ENCODE measurements around the gene MAST4.

MAST4 gene

DNA sequence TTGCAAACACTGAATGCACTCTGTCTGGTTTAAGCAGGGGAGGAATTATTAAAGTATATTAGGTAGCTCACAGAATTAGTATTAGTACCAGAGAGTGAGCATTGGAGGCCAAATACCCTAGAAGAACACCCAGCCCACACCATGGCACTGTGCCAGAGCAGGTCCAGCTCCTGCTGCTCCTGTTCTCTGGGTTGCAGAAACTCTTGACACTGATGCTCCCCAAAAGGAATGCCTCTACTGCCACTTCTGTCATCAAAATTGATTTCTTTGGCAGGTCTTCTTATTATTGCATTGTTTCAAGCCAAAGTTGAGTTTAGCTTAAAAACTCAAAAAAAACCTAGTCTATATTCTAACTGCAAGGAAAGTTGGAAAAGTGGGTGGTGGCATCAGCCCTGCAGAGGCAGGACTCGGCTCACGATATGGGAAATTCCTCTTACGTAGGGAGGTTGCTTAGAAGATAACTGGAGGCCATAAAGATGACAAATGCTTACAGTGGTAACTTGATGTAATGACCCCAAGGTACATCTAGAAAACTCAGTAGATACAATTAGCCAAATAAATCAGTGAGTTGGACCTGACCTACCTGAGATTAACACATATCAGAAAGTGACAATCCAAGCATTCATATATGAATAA, 477.0 kb downstream of the MAST4 start:
- H3K36me3 ChIP-seq (ENCODE audit: insufficient read depth, low read length), result no peaks in the 10 kb centered on the region
- no peak overlapping the region for H3K4me3 ChIP-seq (ENCODE audit: low read length)
- H3K27me3 ChIP-seq (ENCODE audit: control insufficient read depth, insufficient read depth, low read length), result no peaks in the 10 kb centered on the region
- H3K4me1 ChIP-seq (ENCODE audit: control insufficient read depth, insufficient read depth, low read length), result no peaks in the 10 kb centered on the region
- no peak overlapping the region for H3K4me2 ChIP-seq (ENCODE audit: low read length)
- no peaks in the 10 kb centered on the region for H3K9me3 ChIP-seq (replicated peaks; ENCODE audit: low read length)
- H3K9ac ChIP-seq (ENCODE audit: low read depth, low read length), result no peak overlapping the region

DNA sequence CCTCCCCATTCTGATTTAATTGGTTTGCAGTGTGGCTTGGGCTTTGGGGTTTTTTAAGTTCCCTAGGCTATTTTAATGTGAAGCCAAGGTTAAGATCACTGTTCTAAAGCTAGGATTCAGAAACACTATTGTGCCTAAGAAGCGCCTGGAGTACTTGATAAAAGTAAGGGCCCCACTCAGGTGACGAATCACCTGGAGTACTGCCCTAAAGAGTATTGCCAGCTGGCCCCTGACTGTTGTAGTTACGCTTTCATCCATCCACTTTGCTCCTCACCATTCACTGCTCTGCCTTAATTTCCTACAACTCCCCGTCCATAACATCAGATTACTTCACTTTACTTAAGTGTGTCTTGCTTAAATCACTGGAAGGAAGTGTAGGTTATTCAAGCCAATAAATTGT, 481.1 kb downstream of the MAST4 start:
- H3K4me3 ChIP-seq (ENCODE audit: low read length), result no peak overlapping the region
- H3K9me3 ChIP-seq (replicated peaks; ENCODE audit: low read length), result no peaks in the 10 kb centered on the region
- H3K4me2 ChIP-seq (ENCODE audit: low read length), result no peak overlapping the region
- H3K4me1 ChIP-seq (ENCODE audit: control insufficient read depth, insufficient read depth, low read length), result no peaks in the 10 kb centered on the region
- no peaks in the 10 kb centered on the region for H3K27me3 ChIP-seq (ENCODE audit: control insufficient read depth, insufficient read depth, low read length)
- no peaks in the 10 kb centered on the region for H3K36me3 ChIP-seq (ENCODE audit: insufficient read depth, low read length)
- no peak overlapping the region for H3K9ac ChIP-seq (ENCODE audit: low read depth, low read length)

DNA sequence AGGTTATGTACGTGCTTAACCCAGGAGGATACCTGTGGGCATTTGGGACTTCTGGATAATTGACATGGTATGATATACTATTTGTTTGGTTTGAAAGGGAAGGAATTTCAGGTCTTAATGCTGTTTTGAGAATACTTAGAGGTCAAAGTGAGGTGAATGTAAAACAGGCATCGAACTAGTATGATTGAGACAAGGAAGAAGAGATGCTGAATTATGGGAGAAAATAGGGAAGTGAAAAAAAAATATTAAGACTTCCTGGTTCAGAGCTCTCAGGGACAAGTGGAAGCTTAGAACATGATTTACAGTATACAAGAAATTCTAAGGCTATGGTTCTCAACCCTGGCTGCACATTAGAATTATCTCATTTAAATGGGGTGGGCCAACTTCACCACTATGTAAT, 485.1 kb downstream of the MAST4 start:
- Histone ChIP-seq H3K4me1 (ENCODE audit: control insufficient read depth, insufficient read depth, low read length) (no peaks in the 10 kb centered on the region), H3K9me3 (replicated peaks; ENCODE audit: low read length) (no peaks in the 10 kb centered on the region), H3K36me3 (ENCODE audit: insufficient read depth, low read length) (no peaks in the 10 kb centered on the region), H3K4me2 (ENCODE audit: low read length) (no peak overlapping the region), H3K27me3 (ENCODE audit: control insufficient read depth, insufficient read depth, low read length) (no peaks in the 10 kb centered on the region), H3K4me3 (ENCODE audit: low read length) (no peak overlapping the region), H3K9ac (ENCODE audit: low read depth, low read length) (no peak overlapping the region)

DNA sequence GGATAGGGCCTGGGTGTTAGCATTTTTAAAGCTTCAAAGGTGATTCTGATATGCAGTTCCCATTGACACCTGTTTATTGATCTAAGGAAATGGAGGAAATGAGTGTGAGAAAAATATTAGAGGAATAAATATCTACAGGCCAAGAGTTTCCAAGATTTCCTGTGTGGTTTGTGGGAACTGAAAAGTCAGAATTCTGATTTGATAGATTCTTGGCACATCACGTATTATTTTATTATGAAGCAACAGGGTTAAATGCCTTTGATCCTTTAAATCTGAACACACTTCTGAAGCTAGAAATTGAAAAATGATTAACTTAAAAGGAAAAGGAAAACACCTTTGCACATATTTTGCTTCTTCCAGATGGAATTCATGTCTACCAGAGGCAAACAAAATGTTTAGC, 486.7 kb downstream of the MAST4 start:
- Histone ChIP-seq H3K9me3 (replicated peaks; ENCODE audit: low read length) (no peaks in the 10 kb centered on the region), H3K27me3 (ENCODE audit: control insufficient read depth, insufficient read depth, low read length) (no peaks in the 10 kb centered on the region), H3K4me1 (ENCODE audit: control insufficient read depth, insufficient read depth, low read length) (no peaks in the 10 kb centered on the region), H3K36me3 (ENCODE audit: insufficient read depth, low read length) (no peaks in the 10 kb centered on the region), H3K4me2 (ENCODE audit: low read length) (no peak overlapping the region), H3K4me3 (ENCODE audit: low read length) (no peak overlapping the region), H3K9ac (ENCODE audit: low read depth, low read length) (no peak overlapping the region)

DNA sequence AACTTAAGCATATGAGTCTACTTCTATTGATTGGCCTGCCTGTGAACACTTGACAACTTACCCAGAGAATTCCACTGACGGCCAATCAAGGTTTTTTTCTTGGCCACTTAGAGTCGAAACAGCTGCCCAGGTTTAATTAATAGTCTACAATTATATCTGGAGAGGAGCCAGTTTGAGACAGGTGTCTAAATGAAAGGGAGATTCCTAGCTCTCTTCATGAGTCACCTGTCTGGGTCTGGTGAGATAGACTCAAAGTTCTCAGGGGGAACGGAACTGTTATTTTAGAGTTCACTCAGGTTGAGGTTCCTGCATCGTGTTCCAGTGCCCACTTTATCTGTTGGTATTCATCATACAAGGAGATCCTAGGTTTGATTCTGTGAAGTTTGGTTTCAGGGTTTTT, 489.4 kb downstream of the MAST4 start:
- Histone ChIP-seq H3K36me3 (ENCODE audit: insufficient read depth, low read length) (no peaks in the 10 kb centered on the region), H3K27me3 (ENCODE audit: control insufficient read depth, insufficient read depth, low read length) (no peaks in the 10 kb centered on the region), H3K9me3 (replicated peaks; ENCODE audit: low read length) (no peaks in the 10 kb centered on the region)

DNA sequence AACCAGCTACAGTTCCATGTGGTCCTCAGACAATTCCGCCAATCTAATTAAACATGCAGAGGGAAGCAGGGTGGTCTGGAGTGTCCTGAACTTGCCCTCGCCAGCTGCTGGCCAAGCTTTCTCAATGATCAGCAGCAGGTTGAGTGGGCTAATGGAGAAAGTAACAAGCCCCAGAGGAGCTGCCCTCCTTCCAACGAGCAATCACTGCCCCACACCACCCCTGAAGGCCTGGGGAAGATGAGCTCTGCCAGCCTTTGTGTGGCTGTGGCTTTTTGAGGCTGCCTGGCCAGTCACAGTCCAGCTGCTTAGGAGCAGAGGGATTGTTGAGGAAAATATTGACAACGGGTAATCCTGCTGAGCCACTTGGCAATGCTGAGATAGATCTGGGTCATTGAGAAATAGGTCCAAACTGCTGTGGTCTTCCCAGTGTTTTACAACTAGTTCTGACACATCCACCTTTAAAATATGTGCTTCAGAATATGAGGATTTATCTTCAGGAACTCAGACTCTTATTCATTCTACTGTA, 493.1 kb downstream of the MAST4 start:
- Histone ChIP-seq H3K36me3 (ENCODE audit: insufficient read depth, low read length) (no peaks in the 10 kb centered on the region), H3K9ac (ENCODE audit: low read depth, low read length) (no peak overlapping the region), H3K27me3 (ENCODE audit: control insufficient read depth, insufficient read depth, low read length) (no peaks in the 10 kb centered on the region), H3K9me3 (replicated peaks; ENCODE audit: low read length) (no peaks in the 10 kb centered on the region), H3K4me2 (ENCODE audit: low read length) (no peak overlapping the region), H3K4me3 (ENCODE audit: low read length) (no peak overlapping the region), H3K4me1 (ENCODE audit: control insufficient read depth, insufficient read depth, low read length) (peaks cover 22% of the 10 kb centered on the region)

More for the DNA sequence above, 489.4 kb downstream of the MAST4 start:
- H3K4me3 ChIP-seq (ENCODE audit: low read length), result no peak overlapping the region
- H3K4me2 ChIP-seq (ENCODE audit: low read length), result no peak overlapping the region
- peaks cover 11% of the 10 kb centered on the region for H3K4me1 ChIP-seq (ENCODE audit: control insufficient read depth, insufficient read depth, low read length)
- no peak overlapping the region for H3K9ac ChIP-seq (ENCODE audit: low read depth, low read length)

DNA sequence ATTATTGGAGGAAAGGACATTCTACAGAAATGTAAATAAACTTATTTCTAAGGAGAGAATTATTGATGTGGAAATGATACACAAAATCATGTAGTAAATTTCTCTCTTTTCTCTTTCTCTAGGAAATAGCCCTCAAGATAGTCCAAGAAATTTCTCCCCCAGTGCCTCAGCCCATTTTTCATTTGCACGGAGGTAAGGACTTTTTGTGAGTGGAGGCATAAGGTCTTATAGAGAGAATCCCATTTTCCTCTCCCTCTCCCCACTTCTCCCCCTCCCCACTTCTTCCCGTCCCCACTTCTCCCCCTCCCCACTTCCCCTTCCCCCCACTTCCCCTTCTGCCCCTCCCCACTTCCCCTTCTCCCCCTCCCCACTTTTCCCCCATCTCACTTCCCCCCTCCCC, 493.8 kb downstream of the MAST4 start:
- no peaks in the 10 kb centered on the region for H3K9me3 ChIP-seq (replicated peaks; ENCODE audit: low read length)

DNA sequence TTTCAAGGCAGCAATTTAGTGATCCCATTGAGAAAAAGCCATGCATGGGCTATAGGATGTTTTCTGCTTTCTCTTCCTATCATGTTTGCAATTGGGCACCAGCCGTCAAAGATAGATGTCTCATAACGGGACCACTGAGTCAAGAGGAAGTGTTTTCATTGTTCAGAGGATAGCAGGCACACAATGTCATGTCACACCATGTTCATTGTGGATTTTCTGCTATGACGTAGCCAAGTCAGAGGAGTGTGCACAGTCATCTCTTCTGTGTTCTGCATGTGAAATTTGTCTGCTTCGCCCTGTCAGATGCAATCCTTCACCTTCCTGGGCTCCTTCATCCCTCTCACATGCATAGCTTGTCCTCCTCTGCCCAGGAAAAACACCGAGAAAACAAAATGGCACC, 494.4 kb downstream of the MAST4 start:
- Histone ChIP-seq H3K4me1 (ENCODE audit: control insufficient read depth, insufficient read depth, low read length) (peaks cover 35% of the 10 kb centered on the region), H3K36me3 (ENCODE audit: insufficient read depth, low read length) (no peaks in the 10 kb centered on the region), H3K4me2 (ENCODE audit: low read length) (no peak overlapping the region), H3K9ac (ENCODE audit: low read depth, low read length) (no peak overlapping the region), H3K27me3 (ENCODE audit: control insufficient read depth, insufficient read depth, low read length) (no peaks in the 10 kb centered on the region), H3K4me3 (ENCODE audit: low read length) (no peak overlapping the region), H3K9me3 (replicated peaks; ENCODE audit: low read length) (no peaks in the 10 kb centered on the region)

More for the DNA sequence above, 493.8 kb downstream of the MAST4 start:
- no peak overlapping the region for H3K9ac ChIP-seq (ENCODE audit: low read depth, low read length)
- H3K4me3 ChIP-seq (ENCODE audit: low read length), result no peak overlapping the region
- no peak overlapping the region for H3K4me2 ChIP-seq (ENCODE audit: low read length)
- H3K4me1 ChIP-seq (ENCODE audit: control insufficient read depth, insufficient read depth, low read length), result peaks cover 30% of the 10 kb centered on the region
- no peaks in the 10 kb centered on the region for H3K27me3 ChIP-seq (ENCODE audit: control insufficient read depth, insufficient read depth, low read length)
- no peaks in the 10 kb centered on the region for H3K36me3 ChIP-seq (ENCODE audit: insufficient read depth, low read length)

DNA sequence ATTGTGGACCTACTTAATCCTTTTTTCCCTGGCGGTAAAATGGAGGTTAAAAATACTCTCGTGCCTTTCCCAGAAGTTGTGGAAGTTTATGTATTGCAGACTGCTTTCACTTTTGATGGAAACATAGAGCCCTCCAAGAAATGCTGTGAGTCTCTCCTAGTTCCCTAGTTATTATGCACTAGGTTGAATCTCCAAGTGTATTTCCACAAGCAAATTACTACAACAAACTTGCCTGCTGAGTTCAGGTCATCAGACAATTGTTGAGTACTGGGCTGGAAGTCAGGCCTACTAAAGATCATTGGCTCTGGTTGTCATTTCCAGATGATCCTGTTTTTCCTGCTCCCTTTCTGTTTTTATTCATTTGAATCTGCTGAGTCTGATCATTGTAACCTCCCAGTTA, 496.3 kb downstream of the MAST4 start:
- no peaks in the 10 kb centered on the region for H3K9me3 ChIP-seq (replicated peaks; ENCODE audit: low read length)
- no peak overlapping the region for H3K4me3 ChIP-seq (ENCODE audit: low read length)
- H3K4me1 ChIP-seq (ENCODE audit: control insufficient read depth, insufficient read depth, low read length), result peaks cover 44% of the 10 kb centered on the region
- no peak overlapping the region for H3K9ac ChIP-seq (ENCODE audit: low read depth, low read length)
- H3K27me3 ChIP-seq (ENCODE audit: control insufficient read depth, insufficient read depth, low read length), result no peaks in the 10 kb centered on the region
- H3K4me2 ChIP-seq (ENCODE audit: low read length), result peak overlapping the region; percentile 11
- H3K36me3 ChIP-seq (ENCODE audit: insufficient read depth, low read length), result no peaks in the 10 kb centered on the region

DNA sequence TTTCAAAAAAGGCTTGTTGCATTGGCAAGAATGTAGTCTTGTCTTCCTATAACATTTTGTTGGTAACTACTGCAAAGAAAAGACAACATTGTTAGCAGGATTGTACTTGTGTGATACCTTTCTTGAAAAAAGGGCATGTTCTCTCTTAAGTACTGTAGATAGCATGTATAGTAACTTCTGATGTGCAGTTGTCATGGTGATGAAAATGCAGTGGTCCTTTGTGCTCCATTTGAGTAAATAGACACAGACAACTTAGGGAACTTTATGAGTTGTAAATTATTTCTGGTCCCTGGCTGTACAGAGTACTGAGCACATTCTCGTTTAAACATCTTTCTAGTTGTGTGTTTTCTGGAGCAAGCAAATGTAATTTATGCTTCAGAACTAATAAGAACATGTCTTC, 497.1 kb downstream of the MAST4 start:
- Histone ChIP-seq H3K4me1 (ENCODE audit: control insufficient read depth, insufficient read depth, low read length) (peaks cover 44% of the 10 kb centered on the region), H3K27me3 (ENCODE audit: control insufficient read depth, insufficient read depth, low read length) (no peaks in the 10 kb centered on the region), H3K4me2 (ENCODE audit: low read length) (no peak overlapping the region), H3K4me3 (ENCODE audit: low read length) (no peak overlapping the region), H3K9ac (ENCODE audit: low read depth, low read length) (no peak overlapping the region), H3K9me3 (replicated peaks; ENCODE audit: low read length) (no peaks in the 10 kb centered on the region), H3K36me3 (ENCODE audit: insufficient read depth, low read length) (no peaks in the 10 kb centered on the region)

DNA sequence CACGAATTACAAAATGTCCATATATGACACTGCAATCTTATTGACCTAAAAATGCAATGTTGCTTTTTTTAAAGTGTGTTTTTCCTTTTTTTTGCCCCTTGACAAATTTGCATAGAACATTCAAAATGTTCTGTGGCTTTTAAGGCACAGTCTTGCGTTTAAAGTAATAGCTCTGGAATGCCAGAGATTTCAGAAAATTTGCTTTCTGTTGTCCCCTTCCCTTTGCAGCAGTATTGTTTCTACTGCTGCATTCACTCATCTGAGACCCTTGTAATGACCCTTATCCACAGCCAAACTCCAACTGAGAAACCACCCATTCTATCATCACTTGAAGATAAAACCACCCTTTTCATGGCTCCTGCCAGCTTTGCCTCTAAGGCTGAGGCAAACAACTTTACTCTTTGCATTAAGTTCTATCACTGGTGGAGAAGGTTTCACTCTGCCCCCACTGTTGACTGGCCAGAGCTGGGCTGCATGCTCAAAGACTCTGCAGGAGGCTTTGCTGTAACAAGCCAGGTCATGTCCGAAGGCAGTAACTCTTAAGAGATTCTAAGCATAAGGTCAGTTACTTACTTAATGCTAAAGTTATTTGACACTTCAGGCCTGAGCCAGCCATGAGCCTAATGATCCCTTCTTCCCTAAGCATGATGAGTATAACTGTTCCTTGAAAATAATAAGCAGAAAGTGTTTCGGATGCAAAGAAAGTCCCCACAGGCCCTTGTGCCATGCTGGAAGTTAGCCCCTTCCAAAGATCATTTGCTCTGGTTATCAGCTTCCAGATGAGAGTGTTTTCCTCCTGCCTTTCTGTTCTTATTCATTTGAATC, 498.5 kb downstream of the MAST4 start:
- Histone ChIP-seq H3K36me3 (ENCODE audit: insufficient read depth, low read length) (no peaks in the 10 kb centered on the region), H3K4me3 (ENCODE audit: low read length) (peak overlapping the region; percentile 36)

More for the DNA sequence above, 498.5 kb downstream of the MAST4 start:
- H3K27me3 ChIP-seq (ENCODE audit: control insufficient read depth, insufficient read depth, low read length), result no peaks in the 10 kb centered on the region
- H3K4me2 ChIP-seq (ENCODE audit: low read length), result peak overlapping the region; percentile 76
- H3K9me3 ChIP-seq (replicated peaks; ENCODE audit: low read length), result no peaks in the 10 kb centered on the region
- H3K4me1 ChIP-seq (ENCODE audit: control insufficient read depth, insufficient read depth, low read length), result peaks cover 36% of the 10 kb centered on the region
- peak overlapping the region; percentile 54 for H3K9ac ChIP-seq (ENCODE audit: low read depth, low read length)
